ENCODE data around the gene AGTPBP1. TPM values are rescaled to one million over a fixed set of nuclear protein-coding genes. Genes with fewer than 3 reads are reported as not detected.

AGTPBP1 gene
- total RNA-seq, 2 donors from 2014 or later: 11.2 to 11.7 TPM

DNA sequence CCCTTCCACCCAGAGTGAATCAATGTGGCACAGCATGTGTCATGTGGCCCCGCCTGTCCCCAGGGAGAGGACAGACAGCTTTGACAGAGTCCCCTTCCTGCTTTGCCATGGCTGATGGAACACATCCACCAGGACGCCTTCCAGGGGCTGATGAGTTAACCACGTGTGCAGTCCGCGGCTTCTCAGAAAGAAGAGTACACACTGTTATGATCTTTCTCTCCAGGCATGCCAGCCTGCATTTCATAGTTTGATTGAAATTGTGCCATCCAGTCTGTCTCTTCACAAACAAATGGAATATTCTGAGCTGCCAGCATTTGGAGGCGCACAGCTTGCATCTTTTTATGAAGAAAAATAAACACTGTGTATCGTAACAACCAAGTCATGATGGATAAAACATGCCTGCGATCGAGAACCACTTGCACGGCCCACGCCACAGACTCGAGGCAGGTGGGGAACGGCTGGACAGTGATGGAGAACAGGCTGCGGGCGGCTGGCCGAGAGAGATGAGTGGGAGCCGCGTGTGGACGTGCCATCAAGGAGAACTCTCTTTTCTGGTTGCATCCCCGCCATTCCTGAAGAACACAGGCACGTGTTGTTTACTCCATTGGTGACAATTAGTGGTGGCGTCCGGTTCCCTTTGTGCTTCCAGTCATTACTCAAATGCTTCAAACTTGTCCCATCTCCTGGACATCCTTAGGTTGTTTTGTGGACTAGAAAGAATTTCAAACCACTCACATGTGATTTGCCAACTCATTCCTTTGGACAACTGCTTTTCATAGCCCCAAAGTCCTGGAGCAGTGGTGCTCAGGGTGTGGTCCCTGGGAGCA, 220.2 kb downstream of the AGTPBP1 start:
- intact Hi-C loops (cut with DNase I): no loop called here
- no peaks in the 10 kb centered on the region for H3K27me3 ChIP-seq

DNA sequence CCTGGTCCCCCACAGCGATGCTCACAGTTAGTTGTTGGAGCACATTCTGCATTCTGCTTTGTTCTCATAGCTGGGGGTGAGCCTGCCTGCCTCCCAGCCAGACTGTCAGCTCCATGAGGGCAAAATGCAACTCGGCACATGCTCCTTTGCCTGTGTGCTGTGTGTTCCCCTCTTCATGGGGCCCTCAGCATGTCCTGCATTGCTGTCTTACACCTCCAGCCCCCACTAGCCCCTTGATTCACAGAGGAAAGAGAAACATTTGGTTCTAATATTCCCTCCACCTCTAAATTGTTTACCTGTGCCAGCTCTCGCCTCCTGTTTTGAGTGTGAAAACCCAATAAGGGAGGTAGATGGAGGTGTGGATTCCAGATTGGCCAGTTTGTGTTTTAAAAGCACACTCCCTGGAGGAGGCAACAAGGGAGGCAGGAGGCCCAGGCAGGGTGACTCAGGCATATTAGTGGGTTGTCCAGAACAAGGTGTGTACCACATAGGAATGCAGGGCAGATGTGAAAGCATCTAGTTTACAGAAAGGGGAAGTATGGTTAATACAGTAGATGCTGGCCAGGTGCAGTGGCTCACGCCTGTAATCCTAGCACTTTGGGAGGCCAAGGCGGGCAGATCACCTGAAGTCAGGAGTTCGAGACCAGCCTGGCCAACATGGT, 224.6 kb downstream of the AGTPBP1 start:
- intact Hi-C loops (cut with DNase I): no loop called here
- Histone ChIP-seq H3K9ac (ENCODE audit: low read depth in 2 of 2, low read length in 2 of 2) (no peak overlapping the region), H3K9me3 (no peaks in the 10 kb centered on the region), H3K4me1 (no peaks in the 10 kb centered on the region), H3K27ac (no peak overlapping the region), H3K4me3 (no peak overlapping the region), H3K36me3 (no peaks in the 10 kb centered on the region), H3K27me3 (no peaks in the 10 kb centered on the region)
- DNase-seq: no peak
- TF ChIP-seq, protein P1, sequence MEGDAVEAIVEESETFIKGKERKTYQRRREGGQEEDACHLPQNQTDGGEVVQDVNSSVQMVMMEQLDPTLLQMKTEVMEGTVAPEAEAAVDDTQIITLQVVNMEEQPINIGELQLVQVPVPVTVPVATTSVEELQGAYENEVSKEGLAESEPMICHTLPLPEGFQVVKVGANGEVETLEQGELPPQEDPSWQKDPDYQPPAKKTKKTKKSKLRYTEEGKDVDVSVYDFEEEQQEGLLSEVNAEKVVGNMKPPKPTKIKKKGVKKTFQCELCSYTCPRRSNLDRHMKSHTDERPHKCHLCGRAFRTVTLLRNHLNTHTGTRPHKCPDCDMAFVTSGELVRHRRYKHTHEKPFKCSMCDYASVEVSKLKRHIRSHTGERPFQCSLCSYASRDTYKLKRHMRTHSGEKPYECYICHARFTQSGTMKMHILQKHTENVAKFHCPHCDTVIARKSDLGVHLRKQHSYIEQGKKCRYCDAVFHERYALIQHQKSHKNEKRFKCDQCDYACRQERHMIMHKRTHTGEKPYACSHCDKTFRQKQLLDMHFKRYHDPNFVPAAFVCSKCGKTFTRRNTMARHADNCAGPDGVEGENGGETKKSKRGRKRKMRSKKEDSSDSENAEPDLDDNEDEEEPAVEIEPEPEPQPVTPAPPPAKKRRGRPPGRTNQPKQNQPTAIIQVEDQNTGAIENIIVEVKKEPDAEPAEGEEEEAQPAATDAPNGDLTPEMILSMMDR (IDR thresholded peaks at IDR 0.05): no peak

More for the DNA sequence above, 220.2 kb downstream of the AGTPBP1 start:
- Histone ChIP-seq H3K4me3 (no peak overlapping the region), H3K9me3 (no peaks in the 10 kb centered on the region), H3K4me1 (no peaks in the 10 kb centered on the region), H3K36me3 (no peaks in the 10 kb centered on the region), H3K9ac (ENCODE audit: low read depth in 2 of 2, low read length in 2 of 2) (no peak overlapping the region), H3K27ac (no peak overlapping the region)
- TF ChIP-seq, protein P1 (IDR thresholded peaks at IDR 0.05): no peak
- DNase-seq: no peak

DNA sequence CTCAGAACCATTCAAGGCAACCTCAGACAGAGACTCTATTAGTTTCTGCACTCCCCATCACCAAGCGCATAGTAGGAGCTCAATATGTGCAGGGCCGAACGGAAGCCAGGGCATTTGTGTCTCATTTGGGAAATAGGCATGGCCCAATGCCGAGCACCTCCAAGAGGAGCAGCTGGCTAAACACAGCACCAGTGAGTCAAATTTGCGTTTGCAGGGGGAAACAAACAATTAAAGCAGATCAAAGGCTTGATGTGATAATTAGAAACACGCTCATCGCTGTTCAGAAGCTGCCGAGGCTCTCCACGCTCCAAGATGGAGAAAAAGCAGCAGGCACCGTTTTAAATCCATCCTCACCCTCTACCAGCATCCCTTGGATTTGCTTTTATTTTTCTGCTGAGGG, 225.3 kb downstream of the AGTPBP1 start:
- H3K27ac ChIP-seq: no peak overlapping the region
- intact Hi-C loops (cut with DNase I): no loop called here

DNA sequence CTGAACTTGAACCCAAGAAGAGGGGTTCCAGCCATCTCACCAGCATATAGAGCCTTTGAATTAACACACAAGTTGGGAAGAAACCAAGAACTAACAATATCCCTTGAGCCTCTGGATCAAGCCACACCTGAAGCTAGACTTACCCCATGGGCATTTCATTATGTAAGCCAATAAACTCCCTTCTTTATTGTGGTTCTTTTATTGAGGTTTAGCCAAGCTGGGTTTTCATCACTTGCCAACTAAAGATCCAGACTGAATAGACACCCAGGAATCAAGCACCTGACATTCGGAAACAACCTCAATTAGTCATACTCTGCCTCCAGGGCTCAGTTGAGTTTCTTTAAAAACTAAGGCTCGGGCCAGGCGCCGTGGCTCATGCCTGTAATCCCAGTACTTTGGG, 226.7 kb downstream of the AGTPBP1 start:
- no peaks in the 10 kb centered on the region for H3K9me3 ChIP-seq
- intact Hi-C loops (cut with DNase I): no loop called here
- no peak overlapping the region for H3K27ac ChIP-seq
- TF ChIP-seq, protein P1 (IDR thresholded peaks at IDR 0.05): no peak
- no peak overlapping the region for H3K4me3 ChIP-seq
- H3K4me1 ChIP-seq: no peaks in the 10 kb centered on the region
- no peak overlapping the region for H3K9ac ChIP-seq (ENCODE audit: low read depth in 2 of 2, low read length in 2 of 2)
- no peaks in the 10 kb centered on the region for H3K27me3 ChIP-seq
- H3K36me3 ChIP-seq: no peaks in the 10 kb centered on the region
- no peak for DNase-seq

More for the DNA sequence above, 225.3 kb downstream of the AGTPBP1 start:
- no peaks in the 10 kb centered on the region for H3K4me1 ChIP-seq
- no peaks in the 10 kb centered on the region for H3K9me3 ChIP-seq
- H3K36me3 ChIP-seq: no peaks in the 10 kb centered on the region
- no peak for DNase-seq
- no peak overlapping the region for H3K4me3 ChIP-seq
- TF ChIP-seq, protein P1 (IDR thresholded peaks at IDR 0.05): no peak
- H3K9ac ChIP-seq (ENCODE audit: low read depth in 2 of 2, low read length in 2 of 2): no peak overlapping the region
- H3K27me3 ChIP-seq: no peaks in the 10 kb centered on the region

DNA sequence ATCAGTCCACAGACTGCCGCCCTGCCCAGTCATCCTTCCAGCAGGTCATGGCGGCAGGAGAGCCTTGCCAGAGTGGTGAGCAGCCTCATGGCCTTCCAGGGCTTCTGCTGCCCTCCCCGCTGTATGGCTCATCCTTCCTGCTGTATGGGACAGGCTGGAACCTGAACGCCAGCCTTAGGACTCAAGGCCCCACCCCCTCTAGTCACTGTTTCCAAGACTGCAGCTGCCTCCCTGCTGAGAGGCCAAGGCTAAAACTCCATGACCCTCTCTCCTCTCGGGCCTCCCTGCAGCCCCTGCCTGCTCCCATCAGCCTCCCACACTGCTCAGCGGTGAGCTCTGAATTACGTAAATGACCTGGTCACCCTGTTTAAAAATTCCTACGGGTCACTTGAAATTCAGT, 227.5 kb downstream of the AGTPBP1 start:
- no peak overlapping the region for H3K27ac ChIP-seq
- no peaks in the 10 kb centered on the region for H3K9me3 ChIP-seq
- no peak overlapping the region for H3K4me3 ChIP-seq
- no peak overlapping the region for H3K9ac ChIP-seq (ENCODE audit: low read depth in 2 of 2, low read length in 2 of 2)
- TF ChIP-seq, protein P1 (IDR thresholded peaks at IDR 0.05): no peak
- no peak for DNase-seq
- no peaks in the 10 kb centered on the region for H3K4me1 ChIP-seq
- intact Hi-C loops (cut with DNase I): no loop called here
- H3K27me3 ChIP-seq: no peaks in the 10 kb centered on the region
- no peaks in the 10 kb centered on the region for H3K36me3 ChIP-seq

Measured in colonic mucosa (tissue), 4 donors.